GM10266 (cell line): ENCODE results near the gene ECT2L.

ENCODE experiments used
- DNase-seq: peaks from one replicate; pipeline ENCODE4 v3.0.0; 2012; ENCODE audit errors: extremely low spot score
- CTCF ChIP-seq: IDR thresholded peaks from 2 replicates; pipeline ENCODE4 v1.5.1; 2012; ENCODE audit warnings: mild to moderate bottlenecking, low read depth; ENCODE audit not compliant: control insufficient read depth, insufficient read depth; ENCODE audit errors: missing control alignments

Gene ECT2L

GRCh38 chr6:138844192-138844591 lies 48.3 kb downstream of the ECT2L start:
- no peak for DNase-seq

GRCh38 chr6:138847884-138848283 lies 52.0 kb downstream of the ECT2L start:
- no peak for TF ChIP-seq CTCF
- DNase-seq: no peak

More at GRCh38 chr6:138844192-138844591, 48.3 kb downstream of the ECT2L start:
- TF ChIP-seq CTCF: no peak

GRCh38 chr6:138848461-138848860 lies 52.6 kb downstream of the ECT2L start:
- no peak for DNase-seq
- TF ChIP-seq CTCF: no peak

- no peak for DNase-seq
- TF ChIP-seq CTCF: no peak
Measured at GRCh38 chr6:138849791-138850190, 53.9 kb downstream of the ECT2L start.

GRCh38 chr6:138856654-138857053 lies 60.8 kb downstream of the ECT2L start:
- TF ChIP-seq CTCF: no peak
- no peak for DNase-seq

GRCh38 chr6:138857775-138858174 lies 61.9 kb downstream of the ECT2L start:
- TF ChIP-seq CTCF: no peak
- DNase-seq: no peak

- DNase-seq: no peak
- no peak for TF ChIP-seq CTCF
Measured at GRCh38 chr6:138862456-138862855, 66.6 kb downstream of the ECT2L start.
